ENCODE results near the gene FBN1.

Gene FBN1

DNA sequence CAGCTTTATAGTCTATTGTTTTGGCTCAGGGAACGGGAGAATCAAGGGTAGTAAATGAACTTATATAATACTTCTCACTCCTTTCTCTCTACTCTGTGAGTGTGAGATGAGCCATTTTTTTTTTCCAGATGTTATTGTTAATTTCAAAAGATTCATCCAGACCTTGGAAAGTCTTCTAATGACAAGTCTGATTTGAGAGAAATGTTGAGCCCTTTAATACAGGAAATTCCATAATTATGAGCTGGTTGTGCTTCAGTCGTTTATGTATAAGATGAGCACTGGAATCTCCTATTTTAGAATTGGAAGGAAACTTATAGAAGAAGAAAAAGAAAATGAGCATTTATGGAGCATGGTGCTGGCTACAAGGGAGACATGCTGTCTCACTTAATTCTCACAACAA is 92.0 kb downstream of the FBN1 start:
- peak; percentile 18 for DNase-seq (ENCODE audit: low read depth)

DNA sequence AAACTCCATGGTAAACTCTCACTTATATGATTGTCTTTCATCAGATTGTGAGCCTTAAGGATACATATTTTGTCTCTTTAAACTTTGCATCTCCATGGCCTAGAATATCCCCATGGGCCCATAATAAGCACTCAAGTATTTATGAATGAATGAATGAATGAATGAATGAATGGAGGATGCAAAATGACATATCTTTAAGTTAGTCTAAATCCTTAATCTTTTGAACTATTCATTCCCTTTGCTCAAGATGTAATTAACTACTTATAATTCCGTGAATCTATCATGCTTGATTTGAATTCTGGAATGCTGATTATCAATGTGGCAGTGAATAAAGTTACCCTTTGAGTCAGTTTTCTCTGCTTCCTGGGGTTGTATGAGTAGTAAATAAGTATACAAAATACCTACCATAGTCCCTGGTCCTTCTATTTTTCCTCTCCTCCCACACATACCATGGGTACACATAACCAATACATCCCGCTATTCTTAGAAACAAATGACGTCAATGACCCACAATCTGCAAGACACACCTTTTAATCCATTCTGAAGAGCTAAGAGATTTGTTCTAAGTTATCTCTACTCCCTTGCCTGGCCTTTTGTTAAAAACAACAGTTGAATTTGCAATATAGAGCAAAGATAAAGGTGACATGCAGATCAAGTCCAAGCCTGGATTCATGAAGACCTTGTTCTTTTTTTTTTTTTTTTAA is 94.5 kb downstream of the FBN1 start:
- DNase-seq (ENCODE audit: low read depth), result no peak

DNA sequence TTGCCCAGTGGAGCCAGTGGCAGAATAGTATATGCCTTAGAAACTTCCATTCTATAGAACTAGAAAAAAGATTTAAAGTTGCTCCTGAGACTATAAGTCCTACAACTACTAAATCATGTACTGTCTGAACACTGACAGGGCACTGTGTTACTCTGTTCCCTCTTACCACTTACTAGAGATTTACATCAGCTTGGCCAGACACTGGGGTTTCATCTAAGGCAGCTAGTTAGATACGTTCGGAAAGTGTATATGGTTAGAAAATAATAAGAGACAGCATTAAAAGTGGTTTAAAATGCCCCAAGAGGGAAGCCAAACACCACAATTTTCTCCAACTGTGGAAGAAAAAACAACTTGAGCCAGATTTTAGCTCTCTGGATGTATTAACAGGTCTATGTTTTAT is 97.1 kb downstream of the FBN1 start:
- no peak for DNase-seq (ENCODE audit: low read depth)

DNA sequence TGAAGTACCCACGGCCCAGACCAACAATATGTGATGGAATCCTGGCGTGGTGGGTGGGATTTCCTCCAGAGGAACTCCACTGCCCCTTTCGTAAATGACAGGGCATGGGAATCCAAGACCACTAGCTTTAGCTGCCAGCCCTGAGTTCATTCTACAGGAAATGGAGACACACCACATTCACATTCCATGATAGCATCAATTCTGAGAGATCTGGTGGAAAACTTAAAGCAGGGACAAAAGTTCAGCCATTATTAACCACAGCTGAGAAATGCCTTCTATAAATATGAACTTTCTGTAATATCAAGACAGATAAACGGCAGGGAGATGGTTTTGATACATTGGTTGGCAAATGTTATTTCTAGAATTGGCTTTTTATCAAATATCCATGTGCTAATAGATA is 98.2 kb downstream of the FBN1 start:
- DNase-seq (ENCODE audit: low read depth), result peak; percentile 28

DNA sequence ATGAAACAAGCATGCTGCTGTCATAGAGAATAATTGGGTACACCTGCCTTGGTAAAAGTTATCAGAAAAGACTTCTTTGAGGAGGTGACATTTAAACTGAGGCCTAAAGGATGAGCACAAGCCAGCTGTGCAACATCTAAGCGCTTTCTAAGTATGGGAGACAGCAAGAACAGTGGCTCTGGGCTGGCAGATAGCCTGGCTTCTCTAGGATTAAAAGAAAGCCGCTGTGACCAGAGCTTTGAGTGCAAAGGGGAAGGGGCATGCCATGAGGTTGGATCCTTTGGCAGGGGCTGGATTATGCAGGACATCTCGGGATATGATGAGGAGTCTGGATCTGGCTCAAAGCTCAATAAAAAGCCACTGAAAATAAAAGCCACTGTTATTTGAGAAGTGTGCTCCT is 99.2 kb downstream of the FBN1 start:
- no peak for DNase-seq (ENCODE audit: low read depth)

DNA sequence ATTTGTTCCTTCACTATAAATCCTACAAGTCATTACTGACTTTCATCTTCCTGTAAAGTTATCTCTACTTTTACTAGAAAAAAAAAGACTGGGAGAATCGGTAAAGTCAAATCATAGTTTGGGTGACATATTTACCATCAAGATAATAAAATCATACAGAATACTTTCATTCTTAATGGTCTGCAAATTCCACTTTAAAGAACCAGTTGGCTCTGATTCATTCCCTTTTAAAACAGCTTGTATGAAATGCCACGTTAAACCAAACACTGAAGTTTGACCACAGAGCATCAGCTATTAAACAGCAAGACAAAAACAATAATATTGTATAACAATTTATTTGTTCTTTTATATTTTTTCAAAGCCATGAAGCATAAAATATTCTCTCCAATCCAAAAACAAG is 100.7 kb downstream of the FBN1 start:
- DNase-seq (ENCODE audit: low read depth), result no peak

DNA sequence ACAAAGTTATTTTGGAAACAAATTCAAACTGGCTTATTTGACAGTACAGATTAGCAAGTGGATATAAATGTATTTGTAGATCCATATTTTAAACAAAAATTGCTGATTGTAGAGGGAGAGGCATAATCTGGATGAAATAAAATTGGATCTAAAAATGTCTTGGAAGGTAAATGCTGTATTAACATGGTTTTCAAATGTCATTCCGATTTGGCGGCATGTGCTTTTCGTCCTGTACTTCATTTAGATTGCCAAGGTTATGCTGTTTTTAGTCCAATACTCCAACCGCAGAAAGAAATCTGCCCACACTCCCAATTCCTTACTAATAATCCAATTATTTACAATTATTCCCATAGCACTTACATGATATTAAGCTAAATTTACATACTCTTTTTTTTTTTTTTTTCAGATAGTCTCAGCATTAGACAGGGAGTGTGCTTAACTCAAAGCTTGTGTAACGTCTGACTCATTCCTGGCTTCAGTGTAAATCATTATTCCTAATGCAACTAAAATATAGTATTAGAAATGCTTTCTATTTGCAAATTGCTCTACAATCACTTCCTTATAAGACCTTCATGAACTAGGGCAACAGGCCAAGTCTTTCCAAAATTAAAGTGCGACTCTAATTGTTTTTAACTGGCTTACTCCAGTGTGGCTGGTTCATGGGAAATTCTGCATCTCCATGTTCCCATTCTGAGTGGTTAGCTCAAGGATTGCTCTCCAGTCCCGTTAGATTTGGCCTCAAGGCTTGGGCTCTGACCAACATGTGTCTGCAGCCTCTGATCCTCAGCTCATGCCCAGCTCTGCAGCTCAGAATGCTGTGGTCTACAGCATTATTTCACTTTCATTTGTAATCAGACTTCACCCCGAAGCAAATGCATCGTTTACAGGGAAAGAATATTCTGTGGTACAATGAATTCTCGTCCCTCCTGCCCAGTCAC is 103.9 kb downstream of the FBN1 start:
- DNase-seq (ENCODE audit: low read depth), result peak; percentile 84

DNA sequence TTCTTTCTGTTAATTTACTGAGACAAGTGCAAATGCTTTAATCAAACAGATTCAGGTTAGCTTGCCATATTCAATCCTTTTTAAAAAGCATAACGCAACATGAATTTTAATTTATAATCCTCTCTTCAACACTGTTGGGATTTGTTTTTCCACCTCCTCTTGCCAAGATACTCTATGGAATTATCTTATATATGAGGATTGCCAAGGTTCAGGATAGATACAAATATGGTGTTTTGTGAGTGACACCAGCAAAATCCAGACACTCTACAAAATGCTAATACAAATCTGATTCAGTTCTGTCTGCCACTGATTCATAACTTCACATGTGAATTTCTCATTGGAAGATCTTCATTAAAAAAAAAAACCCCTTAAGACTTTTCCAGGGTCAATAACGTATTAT is 104.8 kb downstream of the FBN1 start:
- no peak for DNase-seq (ENCODE audit: low read depth)

DNA sequence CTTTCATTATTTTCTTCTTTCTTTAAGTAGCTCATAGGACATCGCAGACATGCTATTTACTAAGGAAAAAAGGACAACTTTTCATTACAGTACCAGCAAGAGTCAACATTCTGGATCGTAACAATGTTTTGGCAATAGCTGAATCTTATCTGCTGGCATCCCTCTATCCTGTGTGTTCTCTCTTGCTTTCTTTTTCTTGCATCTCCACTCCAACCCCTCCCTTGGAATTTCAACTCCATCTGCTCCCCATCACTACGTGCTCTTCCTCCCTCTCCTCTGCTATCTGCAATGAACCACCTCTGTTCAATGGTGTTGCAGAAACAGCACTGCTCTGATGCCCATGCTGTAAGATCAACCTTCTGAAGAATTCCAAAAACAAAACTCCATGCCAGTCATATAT is 106.6 kb downstream of the FBN1 start:
- no peak for DNase-seq (ENCODE audit: low read depth)

DNA sequence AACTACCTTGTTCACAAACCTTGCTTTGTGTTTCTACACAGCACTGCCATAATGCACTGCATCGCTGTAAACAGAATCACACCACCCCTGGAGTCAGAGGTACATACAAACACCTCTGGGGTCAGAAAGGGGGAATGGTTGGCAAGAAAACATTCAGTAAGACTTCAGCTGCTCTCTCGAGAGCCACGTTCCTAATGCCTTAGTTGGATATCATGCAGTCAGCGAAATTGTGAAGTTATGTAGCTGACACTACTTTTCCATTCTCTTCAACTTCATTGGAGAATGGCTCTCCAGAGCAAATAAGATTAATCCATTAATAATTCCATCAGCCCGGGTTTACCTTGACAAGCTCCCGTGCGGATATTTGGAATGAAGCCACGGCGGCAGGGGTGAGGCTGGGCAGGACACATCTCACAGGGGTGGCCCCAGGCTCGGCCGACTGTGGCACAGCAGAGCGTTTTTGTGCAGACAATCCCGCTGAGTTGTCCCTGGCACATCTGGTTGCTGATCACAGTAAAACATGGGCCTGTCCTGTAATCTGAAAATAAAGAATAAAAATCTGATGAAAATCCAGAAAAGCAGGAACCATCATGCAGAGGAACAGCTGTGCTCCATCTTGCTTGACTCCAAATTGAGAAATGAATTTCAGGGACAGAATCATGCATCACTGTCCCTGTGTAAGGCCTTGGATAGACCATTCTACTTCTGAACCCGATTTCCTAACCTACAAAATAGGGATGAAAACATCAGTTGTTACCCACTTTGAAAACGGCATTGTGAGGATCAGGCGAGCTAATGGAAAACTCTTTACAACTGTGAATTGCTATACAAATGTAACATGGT is 108.0 kb downstream of the FBN1 start:
- no peak for DNase-seq (ENCODE audit: low read depth)

DNA sequence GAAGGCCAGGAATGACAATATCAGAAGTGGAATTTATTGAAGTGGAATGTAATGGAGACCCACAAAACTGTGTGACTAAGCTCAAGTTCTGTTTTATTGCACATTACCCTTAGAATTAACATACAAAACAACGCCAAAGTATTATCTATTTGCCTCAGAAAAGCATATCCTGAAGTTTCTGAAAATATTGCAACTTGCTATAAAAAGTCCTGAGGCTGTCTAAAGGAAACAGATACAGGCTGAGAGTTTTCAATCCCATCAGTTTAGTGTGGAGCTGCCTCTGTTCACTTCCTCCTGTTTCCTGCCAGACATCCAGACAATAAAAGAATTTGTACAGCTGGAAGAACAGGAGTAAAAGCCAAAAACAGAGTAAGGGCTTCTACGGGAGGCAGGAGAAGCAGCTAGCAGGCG is 108.8 kb downstream of the FBN1 start:
- DNase-seq (ENCODE audit: low read depth), result no peak

DNA sequence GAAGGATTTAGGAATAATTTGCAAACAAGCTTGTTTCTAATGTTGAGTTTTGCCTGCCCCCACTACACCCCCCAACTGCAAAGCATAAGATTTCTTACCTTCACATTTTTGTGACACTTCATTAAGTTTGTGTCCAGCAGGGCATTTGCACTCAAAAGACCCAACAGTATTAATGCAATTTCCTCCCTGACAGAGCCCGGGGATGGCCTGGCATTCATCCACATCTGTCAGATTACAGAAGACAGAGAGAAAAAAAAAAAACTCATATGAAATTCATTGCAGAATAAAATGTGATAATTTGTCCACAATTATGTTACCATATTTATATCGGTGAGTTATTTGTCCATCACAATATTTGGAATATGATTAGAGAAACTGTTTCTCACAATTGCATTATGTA is 111.5 kb downstream of the FBN1 start:
- DNase-seq (ENCODE audit: low read depth), result no peak

DNA sequence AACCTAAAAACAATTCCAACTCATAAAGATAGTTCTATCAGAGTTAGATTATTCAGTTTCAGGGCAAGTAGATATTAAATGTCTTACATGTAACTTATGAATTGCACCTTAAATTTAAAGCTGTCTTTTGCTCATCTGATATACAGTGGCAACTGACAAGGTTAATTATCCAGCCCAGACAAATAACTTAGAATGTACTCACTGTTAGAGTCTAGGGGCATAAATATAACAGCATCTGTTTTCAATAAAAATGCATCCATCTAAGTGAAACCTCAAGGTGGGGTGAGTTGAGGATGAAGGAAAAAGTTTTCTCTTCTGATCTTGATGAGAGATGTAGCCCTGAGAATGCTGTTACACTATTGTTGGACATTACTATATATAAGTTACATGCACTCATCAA is 112.6 kb downstream of the FBN1 start:
- no peak for DNase-seq (ENCODE audit: low read depth)

DNA sequence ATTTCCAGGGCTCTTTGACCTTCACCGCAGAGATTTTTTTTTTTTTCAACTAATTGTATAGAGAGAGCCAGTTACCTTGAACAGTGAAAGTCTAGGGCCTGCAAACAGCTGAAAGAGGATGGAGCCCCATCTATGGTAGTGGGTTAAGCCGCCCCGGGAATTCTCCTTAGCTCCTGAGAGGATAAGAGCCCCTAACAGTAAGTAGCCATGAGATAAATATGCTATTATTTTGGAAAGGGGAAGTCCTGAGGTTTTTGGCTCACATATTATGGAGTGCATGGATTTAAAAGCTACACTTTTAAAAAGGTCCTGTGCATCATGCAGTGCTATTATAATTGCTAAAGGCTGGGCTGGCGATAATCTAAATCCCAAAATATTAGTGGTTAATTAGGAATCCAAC is 115.0 kb downstream of the FBN1 start:
- DNase-seq (ENCODE audit: low read depth), result no peak

DNA sequence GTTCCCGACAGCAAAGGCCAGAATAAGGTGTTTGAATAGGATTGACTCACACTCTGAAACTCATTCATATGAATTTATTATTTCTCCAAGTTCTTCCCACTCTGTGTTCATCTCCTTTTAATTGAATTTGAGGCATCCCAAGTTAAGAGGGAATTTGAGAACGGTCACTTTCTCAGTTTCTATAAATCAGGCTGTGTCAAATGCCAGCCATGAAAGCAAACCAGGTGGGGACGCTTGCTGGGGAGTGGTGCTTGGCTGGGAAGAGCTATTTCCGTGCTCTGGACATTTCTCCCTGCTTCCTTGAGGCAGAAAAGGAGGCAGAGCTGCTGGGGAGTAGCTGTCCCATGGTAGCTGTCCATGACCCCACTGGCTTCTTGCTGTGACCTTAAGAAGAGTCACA is 116.6 kb downstream of the FBN1 start:
- no peak for DNase-seq (ENCODE audit: low read depth)

DNA sequence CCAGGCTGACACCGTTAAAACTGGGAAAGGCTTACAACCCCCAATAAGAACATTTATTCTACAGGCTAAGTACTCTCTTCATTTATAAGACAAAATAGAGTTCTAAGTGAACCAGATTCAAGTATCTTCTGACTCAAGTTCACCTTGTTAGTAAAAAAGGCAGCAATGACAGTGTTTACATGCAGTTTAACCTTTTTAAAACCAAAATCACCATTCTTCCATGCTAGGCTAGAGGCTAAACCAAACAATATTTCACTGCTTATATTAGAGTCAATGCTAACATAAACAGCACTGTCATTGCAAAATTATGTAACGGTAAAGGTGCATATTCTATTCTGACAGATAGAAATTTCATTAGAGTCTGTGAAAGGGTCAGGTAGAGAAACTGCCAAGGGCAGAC is 118.0 kb downstream of the FBN1 start:
- DNase-seq (ENCODE audit: low read depth), result no peak

DNA sequence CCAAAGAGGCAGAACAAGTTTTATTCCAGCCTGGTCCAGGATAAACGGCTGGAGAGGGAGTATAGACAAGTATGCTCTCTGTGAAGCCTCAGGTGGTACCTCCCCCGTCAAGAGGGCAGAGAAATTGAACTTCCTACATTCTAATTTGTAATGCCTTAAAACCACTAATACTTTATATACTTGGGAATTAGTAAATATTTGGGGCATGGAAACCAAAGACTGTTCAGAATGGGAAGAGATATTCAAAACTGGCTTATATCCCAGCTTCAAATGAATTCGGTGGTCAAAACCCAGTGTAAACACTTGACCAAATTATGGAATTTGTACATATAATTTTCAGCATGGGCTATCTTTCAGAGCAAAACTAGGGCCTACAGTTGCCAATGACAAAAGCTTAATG is 122.6 kb downstream of the FBN1 start:
- no peak for DNase-seq (ENCODE audit: low read depth)

DNA sequence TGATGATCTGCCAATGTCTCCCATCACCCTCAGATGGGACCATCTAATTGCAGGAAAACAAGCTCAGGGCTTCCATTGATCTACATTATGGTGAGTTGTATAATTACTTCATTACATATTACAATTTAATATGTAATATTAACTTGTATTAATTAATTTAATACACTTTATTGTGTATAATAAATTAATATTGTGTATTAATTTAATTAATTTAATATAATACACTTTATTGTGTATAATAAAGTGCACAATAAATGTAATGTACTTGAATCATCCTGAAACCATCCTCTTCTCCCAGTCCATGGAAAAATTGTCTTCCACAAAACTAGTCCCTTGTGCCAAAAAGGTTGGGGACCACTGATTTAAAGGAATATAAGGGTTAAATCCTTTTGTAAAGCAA is 123.4 kb downstream of the FBN1 start:
- DNase-seq (ENCODE audit: low read depth), result no peak

DNA sequence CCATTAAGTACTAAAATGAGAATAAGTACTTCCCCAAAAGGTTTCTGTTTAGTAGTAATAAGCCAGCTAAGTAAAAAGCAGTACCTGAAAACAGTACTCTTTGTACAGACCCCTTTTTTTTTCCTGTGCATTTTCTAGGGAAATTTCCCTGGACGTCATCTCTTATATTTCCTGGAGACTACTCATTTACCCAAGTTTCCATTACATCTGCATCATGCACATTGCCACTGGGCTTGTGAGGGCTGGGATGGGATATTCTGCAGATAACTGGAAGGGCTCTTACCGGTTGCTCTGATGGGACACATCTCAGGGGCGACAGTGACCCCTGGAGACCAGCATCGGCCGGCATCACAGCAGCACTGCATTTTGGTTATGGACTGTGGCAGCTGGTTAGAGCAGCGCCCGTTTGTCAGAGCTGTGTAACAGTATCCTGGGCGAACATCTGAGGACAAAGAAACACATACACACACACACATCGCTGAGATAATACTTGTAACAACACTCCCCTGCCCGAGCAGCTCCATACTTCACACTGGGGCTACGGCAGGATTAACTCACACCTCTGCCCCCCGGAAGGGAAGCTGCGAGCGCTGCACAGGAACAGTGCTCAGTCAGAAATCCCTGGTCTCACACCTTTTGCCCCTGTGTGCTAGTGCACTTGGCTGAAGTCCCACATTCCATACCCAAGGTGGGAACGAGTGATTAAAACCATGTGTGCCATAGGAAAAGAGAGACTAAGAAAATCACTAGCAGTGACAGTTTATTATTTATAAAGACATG is 124.9 kb downstream of the FBN1 start:
- DNase-seq (ENCODE audit: low read depth), result no peak

DNA sequence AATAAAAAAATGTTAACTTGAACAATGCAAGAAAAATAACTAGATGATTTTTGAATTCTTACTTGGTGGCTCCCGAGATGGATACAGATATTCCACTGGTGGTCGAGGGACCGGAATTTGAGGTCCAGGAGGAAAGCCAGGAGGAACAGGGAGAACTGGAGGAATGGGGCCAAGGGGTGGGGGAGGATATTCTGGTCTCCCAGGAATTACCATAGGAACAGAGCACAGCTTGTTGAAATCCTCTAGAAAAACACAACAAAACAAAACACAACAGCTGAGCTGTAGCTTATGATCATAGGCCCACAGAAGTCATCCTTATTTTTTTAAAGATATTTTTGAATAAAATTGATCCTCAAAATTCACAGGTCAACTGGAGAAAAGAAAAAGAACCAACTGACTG is 129.4 kb downstream of the FBN1 start:
- DNase-seq (ENCODE audit: low read depth), result no peak

DNA sequence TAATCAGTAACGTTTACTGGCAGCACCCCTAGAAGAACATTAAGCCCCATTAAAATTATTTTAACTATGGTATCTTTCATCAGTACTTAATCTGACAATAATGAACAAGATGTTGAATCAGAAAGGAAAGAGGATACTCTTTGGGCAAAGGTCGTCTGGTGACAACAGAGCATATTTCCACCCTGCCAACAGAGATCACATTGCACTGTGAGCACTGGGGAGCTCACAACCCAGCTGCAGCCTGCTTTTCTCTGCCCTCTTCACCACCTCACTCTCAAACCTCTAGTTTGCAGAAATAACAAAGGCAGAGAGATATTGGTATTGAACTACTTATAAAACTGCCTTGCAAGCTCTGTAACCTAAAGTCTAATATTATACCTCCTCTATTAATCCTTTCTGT is 130.0 kb downstream of the FBN1 start:
- DNase-seq (ENCODE audit: low read depth), result peak; percentile 67
